ENCODE results near the gene TACR1.
"Not testable (repeated sequence)": the region's sequence is repeated elsewhere in the genome, so short reads cannot be mapped to it uniquely, and the experiment has no call there.

The TACR1 gene, protein sequence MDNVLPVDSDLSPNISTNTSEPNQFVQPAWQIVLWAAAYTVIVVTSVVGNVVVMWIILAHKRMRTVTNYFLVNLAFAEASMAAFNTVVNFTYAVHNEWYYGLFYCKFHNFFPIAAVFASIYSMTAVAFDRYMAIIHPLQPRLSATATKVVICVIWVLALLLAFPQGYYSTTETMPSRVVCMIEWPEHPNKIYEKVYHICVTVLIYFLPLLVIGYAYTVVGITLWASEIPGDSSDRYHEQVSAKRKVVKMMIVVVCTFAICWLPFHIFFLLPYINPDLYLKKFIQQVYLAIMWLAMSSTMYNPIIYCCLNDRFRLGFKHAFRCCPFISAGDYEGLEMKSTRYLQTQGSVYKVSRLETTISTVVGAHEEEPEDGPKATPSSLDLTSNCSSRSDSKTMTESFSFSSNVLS

DNA sequence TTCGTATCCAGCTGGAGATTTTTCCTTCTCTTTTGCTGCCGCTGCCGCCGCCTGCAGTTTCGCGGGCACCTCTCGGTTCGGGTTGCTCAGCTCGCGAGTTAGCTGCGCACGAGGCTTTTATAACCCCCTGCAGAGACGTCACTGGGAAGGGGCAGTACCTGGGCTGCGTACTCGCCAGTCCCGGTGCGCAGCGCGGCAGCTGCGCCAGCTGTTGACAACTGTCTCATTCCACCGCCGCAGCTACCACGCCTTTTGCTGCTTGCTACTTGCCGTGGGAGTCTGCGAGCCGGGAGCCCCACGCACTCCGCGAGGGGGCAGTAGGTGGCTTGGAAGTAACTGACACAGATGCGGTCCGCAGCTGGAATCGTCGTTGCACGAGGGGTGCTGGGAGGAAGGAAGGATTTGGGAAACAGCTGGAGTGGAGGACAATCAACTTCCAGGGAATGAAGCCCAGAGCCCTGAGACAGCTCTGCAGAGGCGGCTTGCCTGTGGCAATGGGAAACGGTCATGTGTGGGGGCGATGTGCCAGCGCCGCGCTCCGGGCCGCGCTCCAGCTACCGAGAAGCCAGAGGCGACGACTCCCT lies at the start of gene TACR1:
TACR1 (minus strand) TSS at position 93 of the 584 bp plus-strand sequence. CDS start 586 bp downstream, outside the sequence.
- DNase-seq: peak; percentile 54

DNA sequence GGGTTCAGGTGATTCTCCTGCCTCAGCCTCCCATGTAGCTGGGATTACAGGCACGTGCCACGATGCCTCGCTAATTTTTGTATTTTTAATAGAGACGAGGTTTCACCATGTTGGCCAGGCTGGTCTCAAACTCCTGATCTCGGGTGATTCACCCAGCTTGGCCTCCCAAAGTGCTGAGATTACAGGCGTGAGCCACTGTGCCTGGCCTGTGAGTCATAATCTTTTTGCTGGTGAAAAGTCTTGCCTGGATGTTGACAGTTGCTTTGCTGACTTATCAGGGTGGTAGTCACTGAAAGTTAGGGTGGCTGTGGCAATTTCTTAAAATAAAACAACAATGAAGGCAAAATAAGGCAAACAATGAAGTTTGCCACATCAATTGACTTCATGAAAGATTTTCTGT lies 49.3 kb upstream of the TACR1 start:
- not testable (repeated sequence) for DNase-seq

DNA sequence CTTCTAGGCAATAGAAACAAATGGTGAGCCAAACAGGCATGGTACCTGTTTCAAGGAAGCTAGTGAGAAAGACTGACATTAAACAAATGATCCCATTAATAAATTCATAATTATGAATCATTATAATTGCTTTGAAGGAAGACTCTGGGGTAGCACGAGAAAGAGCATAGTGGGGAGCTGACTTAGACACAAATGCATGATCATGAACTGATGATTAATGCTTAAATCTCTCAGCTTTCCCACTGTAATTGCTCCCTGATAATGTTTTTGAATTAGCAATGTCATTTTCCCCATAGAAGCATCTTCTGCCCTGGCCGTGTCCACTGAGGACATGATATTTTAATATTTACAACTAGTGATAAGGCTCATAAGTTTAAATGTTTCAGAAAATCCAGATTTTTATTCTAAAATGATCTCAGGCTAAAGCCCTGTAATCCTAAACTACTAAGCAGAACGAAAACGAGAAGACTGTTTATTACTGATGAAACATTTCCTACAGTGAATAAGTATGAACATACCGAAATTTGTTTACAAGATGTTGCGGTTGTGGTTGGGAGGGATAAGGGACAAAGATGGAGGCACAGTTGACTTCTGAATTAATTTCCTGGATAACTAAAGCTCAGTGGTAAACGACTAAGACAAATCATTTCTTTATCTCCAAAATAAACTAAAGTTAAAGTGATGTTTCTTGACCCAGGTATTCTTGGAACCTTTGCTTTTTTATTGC lies 47.3 kb upstream of the TACR1 start:
- DNase-seq: no peak

DNA sequence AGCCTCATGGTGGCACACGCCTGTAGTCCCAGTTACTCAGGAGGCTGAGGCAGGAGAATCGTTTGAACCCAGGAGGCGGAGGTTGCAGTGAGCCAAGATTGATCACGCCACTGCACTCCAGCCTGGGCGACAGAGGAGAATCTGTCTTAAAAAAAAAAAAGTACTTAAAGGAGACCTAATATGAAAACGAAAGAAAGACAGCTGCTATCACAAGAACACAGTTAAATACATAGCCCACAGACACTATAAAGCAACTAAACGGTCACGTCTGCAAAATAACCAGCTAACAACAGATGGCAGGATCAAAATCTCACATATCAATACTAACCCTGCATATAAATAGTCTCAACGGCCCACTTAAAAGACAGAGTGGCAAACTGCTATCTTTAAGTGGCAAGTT lies 43.9 kb upstream of the TACR1 start:
- no peak for DNase-seq

DNA sequence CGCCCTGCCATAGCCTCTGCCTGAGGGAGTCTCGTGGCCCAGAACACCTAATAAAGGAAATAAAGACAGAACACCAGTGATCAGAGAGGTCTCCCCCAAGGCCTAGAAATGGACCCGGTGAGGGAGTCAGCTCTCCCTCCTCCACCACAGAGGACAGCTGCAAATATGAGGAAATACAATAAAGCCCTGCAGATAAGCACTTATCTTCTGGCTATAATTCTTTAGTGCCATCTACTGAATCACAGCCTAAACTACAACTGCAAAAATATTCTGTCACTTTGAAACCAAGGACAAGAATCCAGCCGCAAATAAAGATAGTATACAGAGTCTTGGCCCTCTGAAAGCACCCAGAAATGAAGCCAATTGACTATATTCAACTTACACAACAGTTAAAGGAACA lies 42.4 kb upstream of the TACR1 start:
- DNase-seq: no peak

DNA sequence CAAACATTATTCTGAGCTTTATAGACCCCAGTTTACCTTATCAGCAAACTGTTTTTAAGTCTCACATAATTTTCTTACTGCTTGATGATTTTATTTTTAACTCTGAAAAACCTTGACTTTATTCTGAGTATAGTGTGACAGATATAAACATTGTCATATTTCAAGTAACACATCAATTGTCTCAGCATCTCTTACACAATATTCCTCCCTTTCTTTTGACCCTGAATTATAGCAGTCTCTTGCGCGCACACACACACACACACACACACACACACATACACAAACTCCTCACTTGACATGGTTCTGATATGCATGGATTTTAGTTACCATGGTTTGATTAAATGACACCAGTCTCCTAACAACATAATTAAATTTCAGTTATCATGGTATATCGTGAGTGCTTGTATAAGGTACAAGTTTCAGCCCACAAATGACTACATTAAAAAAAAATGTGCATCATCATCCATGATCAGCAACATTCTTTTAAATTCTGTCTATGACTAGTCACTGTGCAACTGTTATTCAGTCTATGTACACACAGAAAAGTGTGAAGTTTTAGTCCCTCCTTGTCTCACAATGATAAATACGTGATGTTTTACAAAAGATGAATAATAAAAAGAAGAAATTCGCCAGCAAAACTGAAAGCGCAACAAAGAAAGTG lies 39.5 kb upstream of the TACR1 start:
- no peak for DNase-seq

DNA sequence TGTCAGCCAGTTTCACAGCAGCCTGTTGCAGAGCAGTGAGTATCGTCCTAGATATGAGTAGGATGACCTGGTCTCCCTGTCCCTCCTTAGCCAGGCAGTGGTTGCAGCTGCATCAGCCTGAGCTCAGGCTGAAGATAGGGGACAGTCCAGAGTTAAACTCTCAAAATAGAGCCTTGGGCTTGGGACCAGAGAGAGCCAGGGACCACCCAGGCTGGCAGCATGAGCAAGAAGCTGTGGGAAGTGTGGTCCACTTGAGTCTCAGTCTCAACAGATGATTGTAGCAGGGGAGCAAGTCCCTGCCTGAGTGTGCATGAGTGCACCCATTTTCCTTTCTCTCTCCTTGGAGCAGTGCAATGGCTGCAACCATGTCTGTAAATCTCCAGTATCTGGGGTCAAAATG lies 38.0 kb upstream of the TACR1 start:
- no peak for DNase-seq

DNA sequence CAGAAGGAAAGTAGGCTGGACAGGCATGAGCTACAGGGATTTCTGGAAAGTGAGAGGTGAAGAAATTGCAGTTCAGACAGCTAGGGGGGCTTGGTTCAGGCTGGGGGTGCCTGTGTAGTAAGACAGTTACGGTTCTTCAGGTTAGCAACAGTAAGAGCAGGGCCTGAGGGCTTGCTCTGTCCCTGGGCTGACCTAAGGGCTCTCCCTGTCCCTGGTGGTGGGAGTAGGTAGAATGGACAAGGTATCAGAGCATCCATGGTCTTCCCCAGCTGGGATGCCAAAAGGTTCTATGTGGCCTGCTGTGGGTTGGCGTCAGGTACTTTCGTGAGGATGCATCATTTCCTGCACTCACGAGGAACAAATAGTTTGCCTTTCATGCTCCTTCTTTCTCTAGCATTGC lies 34.6 kb upstream of the TACR1 start:
- no peak for DNase-seq

DNA sequence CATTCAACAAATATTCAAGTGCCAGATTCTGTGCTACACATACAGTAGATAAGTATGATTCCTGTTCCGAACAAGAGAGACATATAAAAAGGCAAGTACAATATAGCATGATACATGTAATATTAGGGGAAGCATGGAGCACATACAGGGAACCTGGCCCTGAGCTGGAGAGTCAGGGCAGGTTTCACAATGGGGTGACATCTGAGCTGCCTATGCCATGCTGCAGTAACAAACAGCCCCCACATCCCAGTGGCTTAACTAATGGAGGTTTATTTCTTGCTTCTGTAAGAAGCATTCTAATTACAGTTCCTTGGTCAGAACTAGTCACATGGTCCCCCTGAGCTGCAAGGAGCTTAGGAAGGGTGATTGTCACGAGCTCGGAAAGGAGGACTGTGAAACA lies 27.3 kb upstream of the TACR1 start:
- no peak for DNase-seq

DNA sequence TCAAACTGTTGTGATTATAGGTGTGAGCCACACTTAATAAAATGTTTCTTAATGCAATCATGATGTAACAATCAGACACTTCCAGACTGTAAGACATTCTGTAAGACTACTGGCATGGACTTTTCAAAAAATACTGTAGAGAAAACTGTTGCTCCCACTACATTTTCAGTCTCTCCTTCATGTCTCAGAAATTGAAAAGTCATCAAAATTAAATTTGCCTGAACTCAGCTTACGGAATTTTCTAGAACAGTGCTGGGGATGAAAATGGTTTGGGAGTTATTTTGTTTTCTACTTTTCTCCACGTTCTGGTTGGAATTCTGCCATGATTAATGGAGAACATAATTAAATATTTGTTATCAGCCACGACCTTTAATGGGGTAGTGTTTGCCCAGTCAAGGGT lies 26.8 kb upstream of the TACR1 start:
- DNase-seq: no peak

DNA sequence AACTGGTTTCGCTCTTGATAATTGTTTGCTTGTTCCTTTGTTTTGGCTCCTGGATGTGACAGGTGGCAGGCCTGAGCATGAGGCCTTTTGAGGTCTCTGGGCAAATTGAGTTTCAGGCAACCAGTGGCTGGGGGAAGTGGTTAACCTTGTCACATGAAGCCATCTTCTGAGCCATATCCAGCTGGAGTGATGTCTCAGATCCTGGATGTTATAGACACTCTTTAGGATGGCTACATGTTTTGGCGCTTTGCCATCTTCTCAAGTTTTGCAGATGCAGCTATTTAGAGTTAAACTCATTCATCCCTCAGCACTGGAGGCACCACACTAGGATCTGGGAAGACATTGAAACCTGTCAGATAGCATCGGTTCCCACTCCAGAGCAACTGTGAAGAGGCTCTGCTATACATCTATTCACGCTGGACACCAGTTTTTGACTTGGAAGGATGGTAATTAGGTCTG lies 25.3 kb upstream of the TACR1 start:
- no peak for DNase-seq

DNA sequence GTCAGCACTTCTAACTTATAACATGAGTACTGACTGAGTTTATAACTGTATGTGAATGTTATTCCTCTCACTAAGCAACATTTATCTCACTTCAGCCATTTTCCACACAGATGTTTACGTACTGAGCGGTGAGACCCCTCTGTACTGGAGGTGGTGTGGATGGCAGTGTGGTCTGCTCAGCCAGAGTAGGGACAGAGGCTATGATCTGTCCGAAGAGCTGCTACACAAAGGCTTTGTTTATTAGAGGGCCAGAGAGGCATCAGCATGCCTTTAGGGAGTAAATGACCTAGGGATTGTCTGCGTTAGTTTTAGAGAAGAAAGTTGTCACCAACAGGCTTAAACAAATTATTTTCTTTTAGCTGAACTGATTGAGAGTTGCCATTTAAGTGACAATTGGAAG lies 23.2 kb upstream of the TACR1 start:
- no peak for DNase-seq

DNA sequence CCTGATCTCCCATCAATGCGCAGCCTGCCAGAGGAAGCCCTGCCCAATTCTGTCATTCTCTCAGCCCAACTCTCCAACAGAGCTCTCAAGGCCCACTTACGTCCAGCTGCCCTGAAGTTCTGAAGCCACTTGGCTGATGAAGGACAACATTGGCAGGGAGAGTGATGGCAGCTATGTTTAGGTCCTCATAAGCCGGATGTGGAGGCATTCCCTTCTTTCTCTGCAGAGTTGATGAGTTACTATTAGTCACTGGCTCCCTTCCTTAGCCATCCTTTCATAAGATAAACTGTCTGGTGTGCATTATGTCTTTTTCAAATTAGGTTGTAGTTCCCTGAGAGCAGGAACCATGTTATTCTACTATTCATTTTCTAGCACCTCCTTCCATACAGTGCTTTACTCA lies 22.5 kb upstream of the TACR1 start:
- DNase-seq: no peak

DNA sequence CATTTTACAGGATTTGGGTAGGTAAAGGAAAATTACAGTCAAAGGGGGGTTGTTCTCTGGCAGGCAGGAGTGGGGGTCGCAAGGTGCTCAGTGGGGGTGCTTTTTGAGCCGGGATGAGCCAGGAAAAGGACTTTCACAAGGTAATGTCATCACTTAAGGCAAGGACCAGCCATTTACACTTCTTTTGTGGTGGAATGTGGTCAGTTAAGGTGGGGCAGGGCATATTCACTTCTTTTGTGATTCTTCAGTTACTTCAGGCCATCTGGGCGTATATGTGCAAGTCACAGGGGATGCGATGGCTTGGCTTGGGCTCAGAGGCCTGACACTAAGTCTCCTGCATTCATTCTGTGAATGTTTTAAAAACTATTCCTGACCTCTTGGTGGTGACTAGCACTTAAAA lies 19.9 kb upstream of the TACR1 start:
- DNase-seq: not testable (repeated sequence)

DNA sequence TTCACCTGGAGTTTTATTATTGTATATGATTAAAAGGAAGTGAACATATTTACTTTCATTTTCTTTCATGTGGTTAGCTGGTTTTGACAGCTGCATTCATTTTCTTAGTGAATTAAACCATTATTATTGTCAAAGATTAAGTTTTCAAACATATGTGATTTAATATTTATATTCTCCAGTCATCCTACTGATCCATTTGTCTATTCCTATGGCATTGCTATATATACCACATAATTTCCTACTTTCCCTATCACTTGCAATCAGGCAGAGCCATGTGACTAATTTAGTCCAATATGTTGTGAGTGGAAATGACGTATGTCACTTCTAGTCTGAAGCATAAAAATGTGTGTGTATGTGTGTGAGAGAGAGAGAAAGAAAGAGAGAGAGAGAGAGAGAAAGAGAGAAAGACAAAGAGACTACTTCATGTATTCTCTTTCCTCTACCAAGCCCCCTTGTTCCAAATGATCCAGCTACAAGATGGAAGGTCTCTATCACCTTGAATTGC lies 12.0 kb upstream of the TACR1 start:
- DNase-seq: no peak

DNA sequence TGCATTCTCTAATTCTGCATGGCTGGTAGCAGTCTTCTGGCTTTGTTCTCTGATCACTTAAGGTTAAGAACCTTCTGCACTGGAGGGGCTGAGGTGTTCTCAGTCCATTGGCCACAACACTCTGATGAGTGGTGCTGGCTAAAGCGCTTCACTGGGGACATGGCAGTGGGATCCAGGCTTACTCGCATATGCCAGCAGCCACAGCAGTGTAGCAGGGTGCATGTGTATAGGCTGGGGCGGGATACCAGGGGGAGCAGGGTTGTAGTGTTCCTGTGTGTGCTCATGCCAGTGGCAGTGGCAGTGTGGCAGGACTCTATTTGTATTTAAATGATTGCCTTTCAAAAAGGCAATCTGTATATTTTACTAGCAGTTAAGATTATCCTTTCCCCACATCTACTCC lies 11.1 kb upstream of the TACR1 start:
- DNase-seq: no peak

DNA sequence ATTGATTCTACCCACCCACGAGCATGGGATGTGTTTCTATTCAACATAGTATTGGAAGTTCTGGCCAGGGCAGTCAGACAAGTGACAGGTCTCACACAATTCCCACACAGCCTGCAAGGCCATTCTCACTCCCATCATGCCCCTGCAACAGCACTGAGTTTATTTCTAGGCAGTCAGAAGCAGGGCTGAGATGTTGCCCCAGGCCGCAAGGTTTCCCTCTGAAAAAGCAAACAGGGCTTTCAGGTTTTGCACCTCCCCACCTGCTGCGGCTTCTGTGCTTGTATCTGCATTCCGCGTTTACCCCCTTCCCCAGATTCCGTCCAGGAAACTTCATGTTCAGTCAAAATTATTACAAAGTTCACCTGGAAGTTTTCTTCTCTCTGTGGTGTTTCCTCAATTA lies 9.4 kb upstream of the TACR1 start:
- no peak for DNase-seq

DNA sequence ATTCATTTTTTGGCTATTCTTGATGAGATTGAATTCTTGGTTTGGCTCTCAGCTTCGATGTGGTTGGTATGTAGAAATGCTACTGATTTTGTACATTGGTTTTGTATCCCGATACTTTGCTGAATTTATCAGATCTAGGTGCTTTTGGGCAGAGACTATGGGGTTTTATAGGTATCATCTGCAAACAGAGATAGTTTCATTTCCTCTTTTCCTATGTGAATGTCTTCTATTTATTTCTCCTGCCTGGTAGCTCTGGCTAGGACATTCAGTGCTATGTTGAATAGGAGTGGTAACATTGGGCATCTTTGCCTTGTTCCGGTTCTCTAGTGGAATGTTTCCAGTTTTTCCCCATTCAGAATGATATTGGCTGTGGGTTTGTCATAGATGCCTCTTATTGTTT lies 5.5 kb upstream of the TACR1 start:
- DNase-seq: no peak

DNA sequence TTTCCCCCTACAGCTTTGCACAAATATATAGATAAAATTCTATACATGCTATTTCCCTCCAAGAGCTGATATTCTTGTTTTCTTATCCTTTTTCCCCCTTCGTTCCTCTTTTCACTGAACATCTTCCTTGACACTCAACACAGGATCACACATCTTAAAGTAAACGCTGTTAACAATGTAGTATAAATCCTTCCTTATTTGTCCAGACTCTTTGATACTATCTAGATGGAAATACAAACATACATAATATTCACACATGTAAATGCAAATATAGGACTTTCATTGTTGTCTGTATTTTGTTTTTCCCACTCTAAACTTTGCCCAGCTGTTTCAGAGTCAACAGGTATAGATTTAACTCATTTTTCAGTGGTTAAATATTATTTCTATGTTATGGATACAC lies 3.0 kb upstream of the TACR1 start:
- no peak for DNase-seq

DNA sequence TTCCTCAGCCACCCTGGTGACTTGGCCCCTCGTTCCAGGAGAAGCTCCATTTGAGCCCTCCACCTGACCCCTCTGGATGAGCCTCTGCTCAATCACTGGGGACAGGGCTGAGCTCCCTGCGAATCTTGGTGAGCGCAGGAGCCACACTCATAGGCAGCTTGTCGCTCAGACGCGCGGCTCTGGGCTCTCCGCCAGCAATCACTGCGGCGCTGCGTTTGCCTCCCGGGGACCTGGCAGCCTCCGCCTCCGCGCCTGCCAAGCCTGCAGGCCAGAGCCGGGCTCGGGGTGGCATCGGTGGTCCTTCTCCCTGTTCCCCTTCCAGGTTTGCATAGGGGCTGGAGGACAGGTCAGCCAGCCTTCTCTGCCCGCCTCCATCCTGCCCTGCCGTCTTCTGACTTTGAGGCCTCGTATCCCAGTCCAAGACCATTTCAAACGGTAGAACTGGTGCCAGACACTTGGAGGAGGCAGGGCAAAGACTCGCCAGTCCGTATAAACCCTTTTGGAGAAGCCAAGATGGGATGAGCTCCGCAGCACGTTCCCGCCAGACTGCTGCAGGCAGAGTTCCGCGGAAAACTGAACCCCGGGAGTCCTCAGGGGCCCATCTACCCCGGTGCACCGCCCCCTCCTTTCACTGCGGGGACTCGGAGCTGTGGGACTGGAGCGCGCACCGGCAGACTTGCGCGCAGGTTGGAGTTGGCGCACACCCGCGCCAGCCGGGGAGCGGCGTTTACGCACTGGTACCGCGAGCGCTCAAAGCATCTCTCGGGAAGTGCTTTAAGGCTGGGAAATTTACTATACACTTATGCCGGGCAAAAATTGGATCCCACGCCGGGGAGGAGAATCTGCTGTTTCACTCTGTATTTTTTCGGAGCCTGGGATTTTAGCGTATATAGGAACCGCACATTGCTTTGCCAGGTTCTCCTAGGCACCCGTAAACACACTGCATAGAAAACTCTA lies 1.1 kb upstream of the TACR1 start:
- no peak for DNase-seq

DNA sequence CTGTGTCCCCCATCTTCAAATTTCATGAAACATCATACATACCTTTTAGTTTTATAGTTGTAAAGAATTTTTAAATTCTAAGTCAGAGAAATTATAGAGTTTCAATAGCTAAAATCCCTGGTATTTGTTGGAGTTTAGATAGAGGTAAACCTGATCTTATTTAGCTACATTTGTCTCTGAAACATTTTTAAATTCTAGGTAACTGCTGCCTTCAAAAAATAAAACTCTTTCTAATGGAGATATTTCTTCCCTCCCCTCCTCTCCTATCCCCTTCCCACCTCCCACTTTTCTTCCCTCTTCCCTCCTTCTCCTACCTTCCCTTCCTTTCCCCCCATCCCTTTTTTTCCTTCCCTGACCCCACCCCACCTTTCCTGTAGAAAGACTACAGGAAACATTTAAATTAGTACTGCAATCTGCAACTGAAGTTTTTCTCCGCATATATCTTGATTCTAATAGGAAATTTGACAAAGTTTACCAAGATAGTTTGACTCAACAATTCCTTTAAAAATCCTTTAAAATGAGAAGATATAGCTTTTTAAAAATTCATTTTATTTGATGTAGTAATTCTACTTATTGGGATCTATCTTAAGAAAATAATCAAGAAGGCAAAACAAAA lies 4.1 kb downstream of the TACR1 start:
- DNase-seq: no peak
